C4-2B (cell line): ENCODE measurements around the gene TMEM150B.
"Not testable (repeated sequence)": the region's sequence is repeated elsewhere in the genome, so short reads cannot be mapped to it uniquely, and the experiment has no call there.

ENCODE experiments used
- CTCF ChIP-seq: fragments of 450-650 bp; conservative IDR thresholded peaks from 2 replicates; pipeline ENCODE4 v1.5.1; 2017; ENCODE audit warnings: mild to moderate bottlenecking
- ZFX ChIP-seq: fragments of 450-650 bp; IDR thresholded peaks from 2 replicates; pipeline ENCODE4 v1.6.1; 2017

DNA sequence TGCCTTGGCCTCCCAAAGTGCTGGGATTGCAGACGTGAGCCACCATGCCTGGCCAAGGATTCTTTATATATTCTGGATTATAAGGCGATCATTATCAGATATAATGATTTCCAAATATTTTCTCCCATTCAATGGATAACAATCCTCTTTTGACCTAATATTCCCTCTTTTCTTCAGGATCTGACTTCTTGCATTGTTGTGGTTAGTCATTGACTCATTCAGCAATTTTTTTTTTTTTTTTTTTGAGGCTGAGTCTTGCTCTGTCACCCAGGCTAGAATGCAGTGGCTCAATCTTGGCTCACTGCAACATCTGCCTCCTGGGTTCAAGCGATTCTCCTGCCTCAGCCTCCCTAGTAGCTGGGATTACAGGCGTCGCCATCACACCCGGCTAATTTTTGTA, 4.7 kb upstream of the TMEM150B start:
- TF ChIP-seq CTCF, ZFX: not testable (repeated sequence)
